ENCODE results near the gene OR52E4. TPM values are rescaled to one million over a fixed set of nuclear protein-coding genes. Genes with fewer than 3 reads are reported as not detected.

Gene OR52E4
- total and polyA plus RNA-seq, 2 donors, result not detected

Other genes starting within 250 kb of the OR52E4 start
- gene TRIM5, start 195.6 kb upstream of the OR52E4 start, total RNA-seq, result 39.6 TPM
- 11.1 TPM for gene TRIM5, start 195.6 kb upstream of the OR52E4 start, polyA plus RNA-seq
- 49.1 TPM for gene TRIM22, start 190.8 kb upstream of the OR52E4 start, total RNA-seq
- gene TRIM22, start 190.8 kb upstream of the OR52E4 start, polyA plus RNA-seq, result 33.3 TPM
- 0.11 TPM for gene OR56B1, start 144.2 kb upstream of the OR52E4 start, total RNA-seq
- not detected for gene OR56B1, start 144.2 kb upstream of the OR52E4 start, polyA plus RNA-seq
- not detected for gene OR52N4, start 126.4 kb upstream of the OR52E4 start, total RNA-seq
- 0.20 TPM for gene OR52N4, start 126.4 kb upstream of the OR52E4 start, polyA plus RNA-seq
- not detected for gene OR52N5, start 97.3 kb upstream of the OR52E4 start, total RNA-seq
- not detected for gene OR52N5, start 97.3 kb upstream of the OR52E4 start, polyA plus RNA-seq
- gene OR52N1, start 89.4 kb upstream of the OR52E4 start, total RNA-seq, result not detected
- not detected for gene OR52N1, start 89.4 kb upstream of the OR52E4 start, polyA plus RNA-seq
- gene OR52N2, start 71.7 kb upstream of the OR52E4 start, total RNA-seq, result not detected
- gene OR52N2, start 71.7 kb upstream of the OR52E4 start, polyA plus RNA-seq, result not detected
- not detected for gene OR52E6, start 38.7 kb upstream of the OR52E4 start, total RNA-seq
- not detected for gene OR52E6, start 38.7 kb upstream of the OR52E4 start, polyA plus RNA-seq
- gene OR52E8, start 22.9 kb upstream of the OR52E4 start, total RNA-seq, result not detected
- gene OR52E8, start 22.9 kb upstream of the OR52E4 start, polyA plus RNA-seq, result not detected
- gene OR52E5, start 12.6 kb downstream of the OR52E4 start, total RNA-seq, result not detected
- gene OR52E5, start 12.6 kb downstream of the OR52E4 start, polyA plus RNA-seq, result not detected
- gene OR56A3, start 61.6 kb downstream of the OR52E4 start, total RNA-seq, result not detected
- not detected for gene OR56A3, start 61.6 kb downstream of the OR52E4 start, polyA plus RNA-seq
- not detected for gene OR56A5, start 87.9 kb downstream of the OR52E4 start, total RNA-seq
- not detected for gene OR56A5, start 87.9 kb downstream of the OR52E4 start, polyA plus RNA-seq
- gene OR52L1, start 106.4 kb downstream of the OR52E4 start, total RNA-seq, result not detected
- gene OR52L1, start 106.4 kb downstream of the OR52E4 start, polyA plus RNA-seq, result not detected
- gene OR56A4, start 126.3 kb downstream of the OR52E4 start, total RNA-seq, result not detected
- gene OR56A4, start 126.3 kb downstream of the OR52E4 start, polyA plus RNA-seq, result not detected
- 0.05 TPM for gene OR56A1, start 150.1 kb downstream of the OR52E4 start, total RNA-seq
- not detected for gene OR56A1, start 150.1 kb downstream of the OR52E4 start, polyA plus RNA-seq
- gene OR56B4, start 227.1 kb downstream of the OR52E4 start, total RNA-seq, result not detected
- gene OR56B4, start 227.1 kb downstream of the OR52E4 start, polyA plus RNA-seq, result not detected